NCI-H1417 (cell line): Measurements from ENCODE around the gene PRLHR.
A peak's percentile ranks its signal among the peaks of the same experiment; 100 is the strongest.

Source experiments
- DNase-seq, 3 experiments: peaks; one replicate each; lab custom pipeline; 2025; lab: John Stamatoyannopoulos, UW

Gene PRLHR

DNA sequence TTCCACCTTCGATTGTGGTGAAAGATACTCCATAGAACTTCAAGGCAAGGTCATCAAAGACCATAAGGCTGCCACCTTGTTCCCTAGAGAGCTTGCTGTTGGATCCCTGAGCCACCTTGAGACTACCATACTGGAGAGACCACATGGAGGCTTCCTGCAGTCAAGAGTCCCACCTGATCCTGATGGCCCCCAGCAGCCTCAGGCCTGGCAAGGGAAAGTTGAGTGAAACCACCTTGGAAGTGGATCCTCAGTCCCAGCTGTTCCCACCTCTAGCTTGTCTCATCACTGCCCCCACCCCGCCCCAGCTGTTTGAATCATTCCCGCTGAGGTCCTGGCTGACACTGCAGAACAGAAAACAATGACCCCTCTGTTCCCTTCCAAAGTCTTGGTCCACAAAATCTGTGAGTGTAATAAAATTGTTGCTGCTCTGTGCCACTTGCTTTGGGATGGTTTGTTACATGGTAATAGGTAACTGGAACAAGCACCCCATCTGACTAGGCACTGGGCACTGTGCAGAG lies 32.0 kb downstream of the PRLHR start:
- DNase-seq = no peak

- no peak for DNase-seq
These were observed 32.6 kb downstream of the PRLHR start for GRCh38 chr10:118562851-118563250.

- DNase-seq = no peak
These were observed 37.5 kb downstream of the PRLHR start for GRCh38 chr10:118557946-118558345.

GRCh38 chr10:118551535-118552100 lies 43.8 kb downstream of the PRLHR start:
- no peak for DNase-seq

DNA sequence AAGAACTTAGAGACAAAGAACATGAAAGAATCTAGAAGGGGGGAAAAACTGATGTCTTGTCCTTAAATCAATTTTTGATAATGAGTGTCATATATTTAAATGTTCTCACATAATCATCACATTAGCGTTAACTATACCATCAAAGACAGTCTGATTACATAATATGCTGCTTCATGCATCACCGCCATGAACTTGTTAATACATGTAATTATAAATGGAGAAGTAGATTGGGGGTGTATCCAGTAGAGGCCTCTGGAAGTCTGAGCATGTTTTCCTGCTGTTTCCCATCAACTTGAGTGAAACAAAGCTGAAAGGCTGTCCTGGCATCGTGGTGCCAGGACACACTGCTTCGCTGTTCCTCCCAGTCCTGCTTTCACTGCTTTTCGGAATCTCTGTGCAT lies 48.2 kb downstream of the PRLHR start:
- peak in 2 of 3 experiments; percentile 1 to 14 for DNase-seq

- DNase-seq = peak in 1 of 3 experiments; percentile 24
These were observed 49.0 kb downstream of the PRLHR start for GRCh38 chr10:118546479-118546878.

DNA sequence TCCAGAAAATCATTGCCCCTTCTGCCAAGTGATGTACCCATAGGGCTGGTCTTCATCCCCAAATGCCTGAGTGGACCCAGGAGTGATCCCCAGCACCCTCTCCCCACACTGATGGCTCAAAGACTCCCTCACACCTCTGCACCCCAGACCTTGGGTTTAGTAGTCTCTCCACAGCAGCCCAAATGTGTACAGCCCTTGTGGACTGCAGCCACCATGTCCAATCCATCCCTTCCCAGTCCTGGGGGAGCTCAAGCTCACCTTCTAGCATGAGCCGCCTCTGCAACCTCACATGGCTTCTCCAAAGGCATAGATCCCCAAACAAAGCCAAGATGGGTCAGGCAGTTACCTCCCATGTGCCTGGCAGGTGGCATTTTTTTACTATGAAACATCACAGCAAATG lies 50.1 kb downstream of the PRLHR start:
- DNase-seq = no peak

DNA sequence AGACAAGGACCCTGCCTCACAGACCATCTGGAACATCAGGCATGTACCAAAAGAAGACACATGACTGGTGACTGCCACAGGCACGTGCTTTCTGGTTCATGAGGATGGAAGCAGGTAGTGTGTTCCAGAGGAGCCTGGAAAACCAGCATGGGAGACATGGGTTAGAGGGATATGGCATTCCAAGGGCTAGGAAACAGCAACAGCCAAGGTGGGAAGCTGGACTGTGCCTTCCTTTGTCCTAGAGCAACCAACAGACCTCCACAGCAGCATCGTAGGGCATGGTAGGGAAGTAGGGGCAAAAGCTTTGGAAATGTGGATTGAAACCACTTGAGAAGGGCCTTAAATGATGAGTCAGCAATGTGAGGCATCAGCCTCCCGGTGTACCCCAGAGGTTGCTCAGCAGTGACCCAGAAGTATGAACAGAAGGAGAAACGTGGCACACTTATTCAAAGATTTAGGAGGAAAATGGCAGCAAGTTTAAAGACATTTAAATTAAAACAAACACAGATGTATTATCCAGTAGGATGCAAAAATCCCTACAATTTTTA lies 51.0 kb downstream of the PRLHR start:
- no peak for DNase-seq

DNA sequence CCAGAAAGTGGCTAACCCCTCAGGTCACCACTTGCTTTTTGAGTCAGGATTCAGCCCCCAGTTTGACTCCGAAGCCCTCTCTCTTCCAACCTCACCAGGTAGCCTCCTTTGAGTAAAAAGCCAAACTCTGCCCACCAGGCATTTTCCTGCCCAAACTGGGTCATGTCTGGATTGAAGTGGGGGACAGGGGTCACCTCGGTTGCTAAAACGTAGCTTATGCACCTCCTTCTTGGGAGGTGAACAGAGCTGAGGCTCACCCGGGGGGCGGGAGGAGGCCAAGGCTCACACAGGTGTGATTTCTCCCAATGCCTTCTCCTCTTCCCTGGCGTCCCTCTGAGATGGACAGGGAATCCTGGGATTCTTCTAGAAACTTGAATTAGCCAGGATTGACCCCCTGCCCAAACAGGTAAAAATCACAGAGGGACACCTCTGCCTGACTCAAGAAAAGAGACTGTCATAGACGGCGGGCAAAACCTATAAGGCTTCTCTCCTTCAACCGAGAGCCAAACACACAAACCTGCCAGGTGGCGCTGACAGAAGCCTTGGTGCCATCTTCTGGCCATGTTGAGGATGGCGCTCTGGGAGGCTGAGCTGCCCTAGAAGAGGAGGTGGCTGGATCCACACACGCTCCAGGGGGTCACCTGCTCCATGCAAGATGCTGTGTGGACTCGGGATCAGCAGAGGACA lies 51.6 kb downstream of the PRLHR start:
- DNase-seq = peak; percentile 17 to 74 (median 50)

DNA sequence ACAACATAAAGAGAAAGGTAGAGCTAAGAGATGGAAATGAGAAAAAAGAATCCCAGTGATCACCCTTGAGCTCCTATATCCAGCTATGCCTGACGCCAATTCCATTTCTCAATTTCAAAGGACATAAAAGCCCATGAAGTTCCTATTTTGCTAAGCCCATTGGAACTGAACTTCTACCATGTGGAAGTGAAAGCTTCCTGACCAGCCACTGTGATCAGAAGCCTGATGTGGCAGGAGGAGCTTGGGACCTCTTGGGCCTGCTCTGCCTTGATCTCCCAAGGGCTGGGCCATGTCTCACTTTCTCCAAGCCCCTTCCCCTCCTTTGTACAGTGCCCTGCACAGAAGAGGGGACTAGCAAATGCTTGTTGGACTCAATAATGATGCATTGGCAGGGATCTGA lies 52.7 kb downstream of the PRLHR start:
- DNase-seq = no peak

DNA sequence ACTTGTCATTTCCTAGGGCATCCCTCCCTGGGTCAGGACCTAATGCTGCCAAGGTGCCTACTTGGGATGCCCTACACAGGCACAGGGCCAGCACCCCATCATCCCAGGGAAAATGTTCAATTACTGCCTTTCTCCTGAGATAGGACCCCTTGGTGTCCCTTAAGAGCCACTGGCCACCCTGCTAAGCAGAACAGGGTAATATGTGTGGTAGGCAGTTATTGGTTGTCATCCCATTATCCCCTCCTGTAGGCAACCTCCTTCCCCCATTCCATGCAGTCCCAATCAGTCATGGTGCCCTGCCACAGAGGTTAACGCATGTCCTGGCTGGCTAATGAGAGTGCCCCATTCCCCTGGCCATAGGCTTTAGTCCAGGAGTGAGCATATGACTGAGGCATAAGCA lies 53.2 kb downstream of the PRLHR start:
- no peak for DNase-seq

DNA sequence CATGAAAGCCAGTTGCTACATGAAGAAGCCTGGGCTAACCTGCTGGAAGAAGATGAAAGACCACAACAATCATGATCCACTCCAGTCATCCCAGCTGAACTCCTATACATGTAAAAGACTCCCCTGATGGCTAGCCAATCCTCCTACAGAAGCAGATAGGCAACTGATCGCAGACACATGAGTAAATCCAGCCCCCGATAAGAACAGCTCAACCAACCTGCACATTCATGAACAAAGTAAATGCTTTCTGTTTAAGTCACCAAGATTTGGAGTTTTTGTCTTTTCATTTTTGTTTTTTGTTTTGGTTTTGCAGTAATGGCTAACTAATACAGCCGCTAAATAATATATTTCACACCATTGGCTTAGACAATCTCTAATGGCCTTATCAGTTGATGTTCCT lies 53.7 kb downstream of the PRLHR start:
- no peak for DNase-seq
